ENCODE data around the gene PANK4. TPM values are rescaled to one million over a fixed set of nuclear protein-coding genes. Genes with fewer than 3 reads are reported as not detected.

Gene PANK4
- total RNA-seq, 4 donors from 2014 or later: 15.1 to 38.1 (median 27.4) TPM

- no peak for ATAC-seq (ENCODE audit: low FRiP score)
- no peak for DNase-seq (ENCODE audit: low spot score)
- TF ChIP-seq, protein P1, sequence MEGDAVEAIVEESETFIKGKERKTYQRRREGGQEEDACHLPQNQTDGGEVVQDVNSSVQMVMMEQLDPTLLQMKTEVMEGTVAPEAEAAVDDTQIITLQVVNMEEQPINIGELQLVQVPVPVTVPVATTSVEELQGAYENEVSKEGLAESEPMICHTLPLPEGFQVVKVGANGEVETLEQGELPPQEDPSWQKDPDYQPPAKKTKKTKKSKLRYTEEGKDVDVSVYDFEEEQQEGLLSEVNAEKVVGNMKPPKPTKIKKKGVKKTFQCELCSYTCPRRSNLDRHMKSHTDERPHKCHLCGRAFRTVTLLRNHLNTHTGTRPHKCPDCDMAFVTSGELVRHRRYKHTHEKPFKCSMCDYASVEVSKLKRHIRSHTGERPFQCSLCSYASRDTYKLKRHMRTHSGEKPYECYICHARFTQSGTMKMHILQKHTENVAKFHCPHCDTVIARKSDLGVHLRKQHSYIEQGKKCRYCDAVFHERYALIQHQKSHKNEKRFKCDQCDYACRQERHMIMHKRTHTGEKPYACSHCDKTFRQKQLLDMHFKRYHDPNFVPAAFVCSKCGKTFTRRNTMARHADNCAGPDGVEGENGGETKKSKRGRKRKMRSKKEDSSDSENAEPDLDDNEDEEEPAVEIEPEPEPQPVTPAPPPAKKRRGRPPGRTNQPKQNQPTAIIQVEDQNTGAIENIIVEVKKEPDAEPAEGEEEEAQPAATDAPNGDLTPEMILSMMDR (IDR thresholded peaks at IDR 0.05): no peak
Observed at GRCh38 chr1:2499986-2500596, 26.3 kb downstream of the PANK4 start.

DNA sequence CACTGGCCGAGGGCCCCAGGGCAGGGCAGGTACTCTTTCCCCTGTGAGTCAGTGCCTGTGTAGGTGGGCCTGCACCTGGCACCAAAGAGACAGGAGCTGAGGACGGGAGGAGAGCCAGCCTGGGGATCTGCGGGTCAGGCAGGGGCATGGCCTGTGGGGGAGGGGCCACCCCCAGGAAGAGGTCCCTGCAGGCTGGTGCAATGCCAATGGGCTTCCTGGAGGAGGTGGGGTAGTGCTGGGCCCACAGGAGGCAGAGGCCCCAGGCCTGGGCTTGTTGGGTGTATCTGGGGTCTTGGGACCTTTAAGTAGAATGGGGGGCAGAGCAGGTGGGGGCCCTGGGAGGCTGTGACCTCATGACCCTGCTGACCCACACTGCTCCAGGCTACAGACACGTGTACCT, 27.1 kb downstream of the PANK4 start:
- DNase-seq (ENCODE audit: low spot score): no peak
- ATAC-seq (ENCODE audit: low FRiP score): no peak
- TF ChIP-seq, protein P1 (IDR thresholded peaks at IDR 0.05): no peak

DNA sequence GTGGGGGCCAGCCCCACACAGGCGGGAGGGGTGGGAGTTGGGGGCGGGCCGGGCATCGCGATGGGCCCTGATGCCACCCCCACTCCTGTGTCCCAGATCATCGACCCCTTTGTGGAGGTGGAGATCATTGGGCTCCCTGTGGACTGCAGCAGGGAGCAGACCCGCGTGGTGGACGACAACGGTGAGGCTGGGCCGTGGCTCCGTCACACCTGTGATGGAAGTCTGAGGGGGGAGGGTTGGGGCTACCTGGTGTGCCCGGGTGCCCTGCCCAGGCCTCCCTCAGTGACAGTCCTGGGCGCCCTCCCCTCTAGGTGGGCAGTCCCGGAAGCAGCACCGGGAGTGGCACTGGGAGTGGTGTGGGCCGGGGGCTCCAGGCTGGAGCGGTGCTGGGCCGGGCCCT, 27.7 kb downstream of the PANK4 start:
- TF ChIP-seq, protein P1 (IDR thresholded peaks at IDR 0.05): no peak
- DNase-seq (ENCODE audit: low spot score) (no peak), ATAC-seq (ENCODE audit: low FRiP score) (no peak)

- ATAC-seq (ENCODE audit: low FRiP score) (no peak), DNase-seq (ENCODE audit: low spot score) (no peak)
- TF ChIP-seq, protein P1 (IDR thresholded peaks at IDR 0.05): no peak
Observed at GRCh38 chr1:2497891-2498290, 28.5 kb downstream of the PANK4 start.

DNA sequence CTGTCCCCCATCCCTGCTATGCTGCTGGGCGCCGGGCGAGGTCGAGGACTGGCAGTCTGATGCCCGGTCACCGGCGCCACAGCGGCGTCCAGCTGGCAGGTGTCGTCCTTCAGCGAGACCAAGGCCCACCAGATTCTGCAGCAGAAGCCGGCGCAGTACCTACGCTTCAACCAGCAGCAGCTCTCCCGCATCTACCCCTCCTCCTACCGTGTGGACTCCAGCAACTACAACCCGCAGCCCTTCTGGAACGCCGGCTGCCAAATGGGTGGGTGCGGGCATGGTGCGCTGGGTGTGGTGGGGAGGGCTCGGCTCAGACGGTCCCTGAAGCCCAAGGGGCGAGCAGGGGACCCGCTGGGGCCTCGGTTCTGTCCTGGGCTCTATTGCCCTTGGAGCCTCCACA, 29.6 kb downstream of the PANK4 start:
- ATAC-seq (ENCODE audit: low FRiP score) (no peak), DNase-seq (ENCODE audit: low spot score) (no peak)
- TF ChIP-seq, protein P1 (IDR thresholded peaks at IDR 0.05): no peak

- TF ChIP-seq, protein P1 (IDR thresholded peaks at IDR 0.05): no peak
- no peak for ATAC-seq (ENCODE audit: low FRiP score)
- DNase-seq (ENCODE audit: low spot score): no peak
Observed at GRCh38 chr1:2496087-2496622, 30.2 kb downstream of the PANK4 start.

GRCh38 chr1:2495546-2495945, 30.9 kb downstream of the PANK4 start:
- TF ChIP-seq, protein P1 (IDR thresholded peaks at IDR 0.05): no peak
- DNase-seq (ENCODE audit: low spot score) (no peak), ATAC-seq (ENCODE audit: low FRiP score) (no peak)
